ENCODE data around the gene NAA40.

- TF ChIP-seq CSDC2 (CRISPR knock-in tag; IDR thresholded peaks at IDR 0.05), result no peak
- TF ChIP-seq ZC3H10 (CRISPR knock-in tag; IDR thresholded peaks at IDR 0.05), result no peak
- no peak for TF ChIP-seq PPARA (CRISPR knock-in tag; IDR thresholded peaks at IDR 0.05; ENCODE audit: borderline replicate concordance)
- no peak for TF ChIP-seq ARNTL (CRISPR knock-in tag; IDR thresholded peaks at IDR 0.05; ENCODE audit: borderline replicate concordance, low read depth)
- TF ChIP-seq ZFP30 (CRISPR knock-in tag; IDR thresholded peaks at IDR 0.05), result no peak
- no peak for TF ChIP-seq TCF4 (CRISPR knock-in tag; IDR thresholded peaks at IDR 0.05; ENCODE audit: borderline replicate concordance)
- no peak for TF ChIP-seq ZNF565 (CRISPR knock-in tag; conservative IDR thresholded peaks at IDR 0.05; ENCODE audit: low read depth)
- no peak for TF ChIP-seq PATZ1 (CRISPR knock-in tag; IDR thresholded peaks at IDR 0.05; ENCODE audit: borderline replicate concordance)
- TF ChIP-seq ZNF8 (CRISPR knock-in tag; IDR thresholded peaks at IDR 0.05), result no peak
- TF ChIP-seq, protein P1, sequence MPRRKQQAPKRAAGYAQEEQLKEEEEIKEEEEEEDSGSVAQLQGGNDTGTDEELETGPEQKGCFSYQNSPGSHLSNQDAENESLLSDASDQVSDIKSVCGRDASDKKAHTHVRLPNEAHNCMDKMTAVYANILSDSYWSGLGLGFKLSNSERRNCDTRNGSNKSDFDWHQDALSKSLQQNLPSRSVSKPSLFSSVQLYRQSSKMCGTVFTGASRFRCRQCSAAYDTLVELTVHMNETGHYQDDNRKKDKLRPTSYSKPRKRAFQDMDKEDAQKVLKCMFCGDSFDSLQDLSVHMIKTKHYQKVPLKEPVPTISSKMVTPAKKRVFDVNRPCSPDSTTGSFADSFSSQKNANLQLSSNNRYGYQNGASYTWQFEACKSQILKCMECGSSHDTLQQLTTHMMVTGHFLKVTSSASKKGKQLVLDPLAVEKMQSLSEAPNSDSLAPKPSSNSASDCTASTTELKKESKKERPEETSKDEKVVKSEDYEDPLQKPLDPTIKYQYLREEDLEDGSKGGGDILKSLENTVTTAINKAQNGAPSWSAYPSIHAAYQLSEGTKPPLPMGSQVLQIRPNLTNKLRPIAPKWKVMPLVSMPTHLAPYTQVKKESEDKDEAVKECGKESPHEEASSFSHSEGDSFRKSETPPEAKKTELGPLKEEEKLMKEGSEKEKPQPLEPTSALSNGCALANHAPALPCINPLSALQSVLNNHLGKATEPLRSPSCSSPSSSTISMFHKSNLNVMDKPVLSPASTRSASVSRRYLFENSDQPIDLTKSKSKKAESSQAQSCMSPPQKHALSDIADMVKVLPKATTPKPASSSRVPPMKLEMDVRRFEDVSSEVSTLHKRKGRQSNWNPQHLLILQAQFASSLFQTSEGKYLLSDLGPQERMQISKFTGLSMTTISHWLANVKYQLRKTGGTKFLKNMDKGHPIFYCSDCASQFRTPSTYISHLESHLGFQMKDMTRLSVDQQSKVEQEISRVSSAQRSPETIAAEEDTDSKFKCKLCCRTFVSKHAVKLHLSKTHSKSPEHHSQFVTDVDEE (CRISPR knock-in tag; IDR thresholded peaks at IDR 0.05), result no peak
- no peak for TF ChIP-seq ZFP3 (CRISPR knock-in tag; IDR thresholded peaks at IDR 0.05)
- TF ChIP-seq ISL1 (CRISPR knock-in tag; IDR thresholded peaks at IDR 0.05), result no peak
- no peak for TF ChIP-seq RARB (CRISPR knock-in tag; IDR thresholded peaks at IDR 0.05)
These were observed 65.2 kb downstream of the NAA40 start for GRCh38 chr11:64003807-64004589.

Measured in SK-N-SH treated with all-trans-retinoic acid at 6 μM for 48 hours (cell line).